Fibroblast of lung (primary cell): ENCODE data around the gene MOCS2. TPM values are rescaled to one million over a fixed set of nuclear protein-coding genes. Genes with fewer than 3 reads are reported as not detected.

ENCODE experiments used
- DNase-seq, 2 donors: peaks; one replicate each; pipeline versions ENCODE4 v3.0.0 to v3.0.0-alpha.2; 2010; ENCODE audit warnings: low read depth in 2 of 2
- H2AFZ ChIP-seq: 2 replicates; pipeline ENCODE4 v1.5.1; 2012; ENCODE audit warnings: low read length, control low read depth, inconsistent platforms
- H3K27ac ChIP-seq: 2 replicates; pipeline ENCODE4 v1.5.1; 2011; ENCODE audit warnings: low read length, control low read depth; ENCODE audit not compliant: insufficient read depth
- H3K27me3 ChIP-seq: 2 replicates; pipeline ENCODE4 v1.5.1; 2011; ENCODE audit warnings: mild to moderate bottlenecking, low read length; ENCODE audit not compliant: control insufficient read depth, insufficient read depth
- H3K36me3 ChIP-seq: 2 replicates; pipeline ENCODE4 v1.5.1; 2011; ENCODE audit warnings: low read length; ENCODE audit not compliant: control insufficient read depth, insufficient read depth
- H3K4me1 ChIP-seq: 2 replicates; pipeline ENCODE4 v1.5.1; 2011; ENCODE audit warnings: low read length; ENCODE audit not compliant: control insufficient read depth, insufficient read depth; ENCODE audit errors: extremely low read depth
- H3K4me2 ChIP-seq: 2 replicates; pipeline ENCODE4 v1.5.1; 2011; ENCODE audit warnings: low read length, control low read depth; ENCODE audit not compliant: insufficient read depth; ENCODE audit errors: extremely low read depth
- H3K4me3 ChIP-seq, 4 experiments: fragments of 200-600 bp in 1 of 4; sonication (generic) in 1 of 4; replicated peaks in 1 of 4; 2 replicates each; pipeline ENCODE4 v1.5.1; 2011 to 2016; ENCODE audit warnings: low read length in 4 of 4, low read depth in 3 of 4, mild to moderate bottlenecking in 3 of 4, control low read depth in 2 of 4, inconsistent platforms in 1 of 4, mixed read lengths in 1 of 4; ENCODE audit not compliant: insufficient read depth in 1 of 4; ENCODE audit errors: control extremely low read depth in 1 of 4
- H3K79me2 ChIP-seq: 2 replicates; pipeline ENCODE4 v1.5.1; 2012; ENCODE audit warnings: mild to moderate bottlenecking, low read length, inconsistent platforms; ENCODE audit not compliant: control insufficient read depth, insufficient read depth
- H3K9ac ChIP-seq: 2 replicates; pipeline ENCODE4 v1.5.1; 2011; ENCODE audit warnings: mild to moderate bottlenecking, low read length, control low read depth; ENCODE audit not compliant: insufficient read depth
- H3K9me3 ChIP-seq: 2 replicates; pipeline ENCODE4 v1.5.1; 2012; ENCODE audit warnings: low read depth, low read length; ENCODE audit not compliant: control insufficient read depth, insufficient read depth
- H4K20me1 ChIP-seq: 2 replicates; pipeline ENCODE4 v1.5.1; 2011; ENCODE audit warnings: low read length; ENCODE audit not compliant: control insufficient read depth, insufficient read depth; ENCODE audit errors: extremely low read depth
- CTCF ChIP-seq, 2 donors: IDR thresholded peaks in 1 of 2; conservative IDR thresholded peaks in 1 of 2; 1 replicate in 1 of 2; 2 replicates in 1 of 2; pipeline ENCODE4 v1.5.1; 2011 to 2012; ENCODE audit warnings: low read length in 2 of 2, control low read depth in 1 of 2, inconsistent platforms in 1 of 2, low read depth in 1 of 2, mild to moderate bottlenecking in 1 of 2
- EZH2 ChIP-seq: IDR thresholded peaks from 2 replicates; pipeline ENCODE4 v1.5.1; 2012; ENCODE audit warnings: low read length, control low read depth, mild to moderate bottlenecking; ENCODE audit errors: missing control alignments
- polyA plus RNA-seq, 2 donors: library from polyadenylated mRNA; depleted of rRNA in 1 of 2; stranded (reverse) in 1 of 2; unstranded in 1 of 2; fragments of >200 nt; gene quantifications; 2 replicates each; pipeline ENCODE4 v1.2.1, GENCODE V29; 2011 to 2012; ENCODE audit warnings: missing spikeins in 1 of 2
- total RNA-seq: library from RNA; depleted of rRNA; stranded (reverse); fragments of >200 nt; gene quantifications from 2 replicates; pipeline ENCODE4 v1.2.1, GENCODE V29; 2014

The MOCS2 gene
- total and polyA plus RNA-seq, 2 donors (not counting 1 experiment from before 2014, with no cell fraction given): 44.4 to 122 TPM

GRCh38 chr5:53052499-53052898 is 57.1 kb downstream of the MOCS2 start:
- Histone ChIP-seq H3K4me1 (no peaks in the 10 kb centered on the region), H3K36me3 (peaks cover 14% of the 10 kb centered on the region), H3K27me3 (no peaks in the 10 kb centered on the region), H4K20me1 (no peaks in the 10 kb centered on the region), H3K9me3 (no peaks in the 10 kb centered on the region), H3K79me2 (no peaks in the 10 kb centered on the region), H3K9ac (no peak overlapping the region), H3K4me2 (no peak overlapping the region), H3K27ac (no peak overlapping the region), H3K4me3 (no peak overlapping the region), H2AFZ (no peak overlapping the region)
- no peak for TF ChIP-seq CTCF (conservative IDR thresholded peaks at IDR 0.05 in 1 of 2, IDR thresholded peaks at IDR 0.05 in 1 of 2; ENCODE audit: low read depth in 1 of 2, low read length in 2 of 2)
- no peak for TF ChIP-seq EZH2
- peak in 1 of 2 donors; percentile 39 for DNase-seq

- Histone ChIP-seq H3K9ac (no peak overlapping the region), H3K79me2 (no peaks in the 10 kb centered on the region), H3K4me1 (peaks cover 4% of the 10 kb centered on the region), H3K9me3 (no peaks in the 10 kb centered on the region), H3K27ac (no peak overlapping the region), H4K20me1 (no peaks in the 10 kb centered on the region), H3K4me2 (no peak overlapping the region), H2AFZ (no peak overlapping the region), H3K4me3 (no peak overlapping the region), H3K36me3 (peaks cover 11% of the 10 kb centered on the region), H3K27me3 (no peaks in the 10 kb centered on the region)
- no peak for TF ChIP-seq EZH2
- no peak for TF ChIP-seq CTCF (conservative IDR thresholded peaks at IDR 0.05 in 1 of 2, IDR thresholded peaks at IDR 0.05 in 1 of 2; ENCODE audit: low read depth in 1 of 2, low read length in 2 of 2)
- no peak for DNase-seq
Observed at GRCh38 chr5:53048248-53048647, 61.3 kb downstream of the MOCS2 start.

Other genes starting within 250 kb of the MOCS2 start
- gene ITGA2, start 120.4 kb downstream of the MOCS2 start, total RNA-seq: 50.1 and 75.5 TPM in 2 replicates
- gene ITGA2, start 120.4 kb downstream of the MOCS2 start, polyA plus RNA-seq: 9.4 and 32.9 TPM in 2 replicates